GM23338 (cell line): Measurements from ENCODE around the gene CCDC146. TPM values are rescaled to one million over a fixed set of nuclear protein-coding genes. Genes with fewer than 3 reads are reported as not detected.
"Not testable (repeated sequence)": the region's sequence is repeated elsewhere in the genome, so short reads cannot be mapped to it uniquely, and the experiment has no call there.

ENCODE experiments used
- ATAC-seq: fragments of 200-7000 bp; cut with Tn5 transposase; 3 replicates; pipeline ENCODE4 v1.9.1; 2020
- DNase-seq: peaks from one replicate; pipeline ENCODE4 v3.0.0-alpha.2; 2015; ENCODE audit warnings: low spot score
- H2AFZ ChIP-seq: fragments of 200-600 bp; sonication (generic); 2 replicates; pipeline ENCODE4 v1.8.0; 2016; ENCODE audit warnings: antibody characterized with exemption, mild to moderate bottlenecking, moderate library complexity
- H3F3A ChIP-seq: fragments of 200-600 bp; sonication (generic); replicated peaks from 2 replicates; pipeline ENCODE4 v1.8.0; 2017; ENCODE audit warnings: antibody characterized with exemption, mixed run types, low read depth
- H3K27ac ChIP-seq: fragments of 200-600 bp; sonication (generic); 2 replicates; pipeline ENCODE4 v1.6.1; 2016; ENCODE audit warnings: low read depth
- H3K27me3 ChIP-seq: fragments of 200-600 bp; sonication (generic); 2 replicates; pipeline ENCODE4 v1.8.0; 2016; ENCODE audit warnings: mild to moderate bottlenecking, mixed run types, moderate library complexity; ENCODE audit not compliant: insufficient read depth
- H3K36me3 ChIP-seq: fragments of 200-600 bp; sonication (generic); 2 replicates; pipeline ENCODE4 v1.8.0; 2016; ENCODE audit warnings: mild to moderate bottlenecking; ENCODE audit not compliant: insufficient read depth
- H3K4me1 ChIP-seq: fragments of 200-600 bp; sonication (generic); 2 replicates; pipeline ENCODE4 v1.8.0; 2016; ENCODE audit warnings: mild to moderate bottlenecking, moderate library complexity; ENCODE audit not compliant: insufficient read depth
- H3K4me2 ChIP-seq: fragments of 200-600 bp; sonication (generic); 2 replicates; pipeline ENCODE4 v1.7.1; 2017; ENCODE audit warnings: mixed run types
- H3K4me3 ChIP-seq: fragments of 200-600 bp; sonication (generic); 2 replicates; pipeline ENCODE4 v1.6.1; 2016; ENCODE audit warnings: mixed run types
- H3K79me2 ChIP-seq: fragments of 200-600 bp; sonication (generic); replicated peaks from 2 replicates; pipeline ENCODE4 v1.8.0; 2017; ENCODE audit warnings: mild to moderate bottlenecking; ENCODE audit not compliant: insufficient read depth
- H3K9me2 ChIP-seq: fragments of 200-600 bp; sonication (generic); 2 replicates; pipeline ENCODE4 v1.8.0; 2017; ENCODE audit not compliant: insufficient read depth
- H4K20me1 ChIP-seq: fragments of 200-600 bp; sonication (generic); replicated peaks from 2 replicates; pipeline ENCODE4 v1.8.0; 2017; ENCODE audit warnings: mild to moderate bottlenecking; ENCODE audit not compliant: insufficient read depth
- H3K27ac Mint-ChIP-seq: 2 replicates; pipeline ENCODE4 v1.8.0; 2020; ENCODE audit warnings: inconsistent platforms, mild to moderate bottlenecking, moderate library complexity, mixed read lengths
- H3K27me3 Mint-ChIP-seq: 3 replicates; pipeline ENCODE4 v1.8.0; 2022; ENCODE audit warnings: low read depth, mild to moderate bottlenecking, moderate library complexity, mixed read lengths, inconsistent platforms; ENCODE audit not compliant: insufficient read depth, poor library complexity
- H3K36me3 Mint-ChIP-seq: 3 replicates; pipeline ENCODE4 v1.8.0; 2021; ENCODE audit warnings: low read depth, mild to moderate bottlenecking, inconsistent platforms, moderate library complexity, mixed read lengths
- H3K4me1 Mint-ChIP-seq: 3 replicates; pipeline ENCODE4 v1.8.0; 2020; ENCODE audit warnings: mild to moderate bottlenecking, inconsistent platforms, mixed read lengths
- H3K4me3 Mint-ChIP-seq: 3 replicates; pipeline ENCODE4 v1.8.0; 2021; ENCODE audit warnings: moderate library complexity, mild to moderate bottlenecking, inconsistent platforms, mixed read lengths
- H3K9me3 Mint-ChIP-seq: 3 replicates; pipeline ENCODE4 v1.8.0; 2020; ENCODE audit warnings: moderate library complexity, mild to moderate bottlenecking, inconsistent platforms, mixed read lengths
- CREB1 ChIP-seq: fragments of 250-450 bp; sonication (Bioruptor Pico); IDR thresholded peaks from 2 replicates; pipeline ENCODE4 v1.5.0; 2020; ENCODE audit warnings: low read depth, mild to moderate bottlenecking, moderate library complexity
- long read RNA-seq: library from polyadenylated mRNA; unstranded; transcript quantifications from one replicate; pipeline ENCODE4 v2.0.0, GENCODE V29; 2020; ENCODE audit not compliant: unreplicated experiment
- polyA plus RNA-seq: library from polyadenylated mRNA; unstranded; fragments of >200 nt; fragmentation: Nextera tagmentation; extraction: Ambion mirVana; gene quantifications from 2 replicates; pipeline ENCODE4 v1.2.1, GENCODE V29; 2016
- total RNA-seq: library from RNA; depleted of rRNA; stranded (reverse); fragments of >200 nt; shearing (Covaris generic); gene quantifications from 2 replicates; pipeline ENCODE4 v1.2.3, GENCODE V29; 2014; rRNA removed
- TF ChIP-seq, protein P1 (sequence below): IDR thresholded peaks from 2 replicates; pipeline ENCODE4 v1.6.1; 2016; ENCODE audit warnings: antibody characterized with exemption

CCDC146 gene, protein sequence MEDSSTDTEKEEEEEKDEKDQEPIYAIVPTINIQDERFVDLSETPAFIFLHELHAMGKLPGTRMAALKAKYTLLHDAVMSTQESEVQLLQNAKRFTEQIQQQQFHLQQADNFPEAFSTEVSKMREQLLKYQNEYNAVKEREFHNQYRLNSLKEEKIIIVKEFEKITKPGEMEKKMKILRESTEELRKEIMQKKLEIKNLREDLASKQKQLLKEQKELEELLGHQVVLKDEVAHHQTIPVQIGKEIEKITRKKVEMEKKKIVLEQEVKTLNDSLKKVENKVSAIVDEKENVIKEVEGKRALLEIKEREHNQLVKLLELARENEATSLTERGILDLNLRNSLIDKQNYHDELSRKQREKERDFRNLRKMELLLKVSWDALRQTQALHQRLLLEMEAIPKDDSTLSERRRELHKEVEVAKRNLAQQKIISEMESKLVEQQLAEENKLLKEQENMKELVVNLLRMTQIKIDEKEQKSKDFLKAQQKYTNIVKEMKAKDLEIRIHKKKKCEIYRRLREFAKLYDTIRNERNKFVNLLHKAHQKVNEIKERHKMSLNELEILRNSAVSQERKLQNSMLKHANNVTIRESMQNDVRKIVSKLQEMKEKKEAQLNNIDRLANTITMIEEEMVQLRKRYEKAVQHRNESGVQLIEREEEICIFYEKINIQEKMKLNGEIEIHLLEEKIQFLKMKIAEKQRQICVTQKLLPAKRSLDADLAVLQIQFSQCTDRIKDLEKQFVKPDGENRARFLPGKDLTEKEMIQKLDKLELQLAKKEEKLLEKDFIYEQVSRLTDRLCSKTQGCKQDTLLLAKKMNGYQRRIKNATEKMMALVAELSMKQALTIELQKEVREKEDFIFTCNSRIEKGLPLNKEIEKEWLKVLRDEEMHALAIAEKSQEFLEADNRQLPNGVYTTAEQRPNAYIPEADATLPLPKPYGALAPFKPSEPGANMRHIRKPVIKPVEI
- total RNA-seq (0.19 and 0.35 TPM in 2 replicates), polyA plus RNA-seq (0.74 and 0.87 TPM in 2 replicates)
- long read RNA-seq = 0 reads

DNA sequence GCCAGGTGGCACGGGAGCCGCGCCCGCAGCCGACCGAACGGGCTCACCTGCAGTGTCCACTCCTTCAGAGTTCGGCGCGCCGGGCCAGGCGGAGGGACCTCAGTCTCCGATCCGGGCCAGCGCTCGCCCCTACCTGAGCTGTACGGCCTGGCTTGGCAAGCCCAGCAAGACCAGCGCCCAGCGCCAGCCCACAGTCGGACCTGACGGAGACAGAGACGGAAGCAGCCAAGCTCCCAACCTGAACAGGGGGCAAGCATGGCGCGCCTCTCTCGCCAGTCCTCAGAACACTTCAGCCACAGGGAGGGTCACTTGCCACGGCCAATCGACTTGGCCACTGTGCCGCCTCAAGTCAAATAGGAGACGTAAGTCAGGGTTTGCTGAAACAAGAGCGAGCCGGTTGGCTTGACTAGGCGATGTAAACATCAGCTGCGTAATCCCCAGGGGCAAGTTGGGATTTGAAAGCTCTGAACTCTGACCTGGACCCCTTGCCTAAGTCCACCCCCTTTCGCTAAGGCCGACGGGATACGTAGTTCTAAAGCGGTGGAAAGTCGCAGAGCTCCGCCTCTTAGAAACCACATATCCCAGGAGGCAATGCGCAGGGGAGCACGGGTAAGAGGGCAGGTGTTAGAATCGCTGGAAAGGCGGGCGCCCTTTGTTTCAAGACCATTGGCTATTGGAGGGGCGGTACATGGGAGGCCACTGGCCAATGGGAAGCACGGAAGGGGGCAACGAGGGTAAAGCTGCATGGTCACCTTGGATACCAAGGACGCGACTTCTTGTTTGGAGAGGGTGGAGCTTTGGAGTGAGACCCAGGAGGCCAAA is at the start of gene CCDC146:
TSS of gene CCDC146 (plus strand) at position 756 of the 822 bp plus-strand sequence. CDS start 45,054 bp downstream, outside the sequence.
- H3K27ac Mint-ChIP-seq = peak within 1 kb of the TSS; percentile 80
- H3F3A ChIP-seq, H3K36me3 Mint-ChIP-seq, H3K4me1 Mint-ChIP-seq, H2AFZ ChIP-seq, H3K79me2 ChIP-seq, H3K36me3 ChIP-seq, H3K4me1 ChIP-seq, H3K27me3 ChIP-seq, H3K27me3 Mint-ChIP-seq, H3K27ac ChIP-seq, H4K20me1 ChIP-seq, H3K9me2 ChIP-seq, H3K9me3 Mint-ChIP-seq: not testable (repeated sequence)
- Histone ChIP-seq H3K4me3 (peak within 1 kb of the TSS; percentile 69), H3K4me2 (peak within 1 kb of the TSS; percentile 88)
- ATAC-seq (peak; percentile 96), DNase-seq (peak; percentile 100)
- TF ChIP-seq, protein P1, sequence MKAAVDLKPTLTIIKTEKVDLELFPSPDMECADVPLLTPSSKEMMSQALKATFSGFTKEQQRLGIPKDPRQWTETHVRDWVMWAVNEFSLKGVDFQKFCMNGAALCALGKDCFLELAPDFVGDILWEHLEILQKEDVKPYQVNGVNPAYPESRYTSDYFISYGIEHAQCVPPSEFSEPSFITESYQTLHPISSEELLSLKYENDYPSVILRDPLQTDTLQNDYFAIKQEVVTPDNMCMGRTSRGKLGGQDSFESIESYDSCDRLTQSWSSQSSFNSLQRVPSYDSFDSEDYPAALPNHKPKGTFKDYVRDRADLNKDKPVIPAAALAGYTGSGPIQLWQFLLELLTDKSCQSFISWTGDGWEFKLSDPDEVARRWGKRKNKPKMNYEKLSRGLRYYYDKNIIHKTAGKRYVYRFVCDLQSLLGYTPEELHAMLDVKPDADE = peak; percentile 97
- peak; percentile 64; the same call in 1 of the 2 replicates for TF ChIP-seq CREB1 (CRISPR knock-in tag)
- H3K4me3 Mint-ChIP-seq = peak within 1 kb of the TSS; percentile 88

- H3K4me3 ChIP-seq, H4K20me1 ChIP-seq, H3K4me3 Mint-ChIP-seq, H2AFZ ChIP-seq, H3K4me2 ChIP-seq, H3K4me1 Mint-ChIP-seq, H3K27me3 Mint-ChIP-seq, DNase-seq, H3K27me3 ChIP-seq, H3K4me1 ChIP-seq, H3K36me3 ChIP-seq, ATAC-seq, H3K27ac ChIP-seq, H3K9me2 ChIP-seq, H3K79me2 ChIP-seq, H3F3A ChIP-seq, H3K9me3 Mint-ChIP-seq, H3K27ac Mint-ChIP-seq: not testable (repeated sequence)
- H3K36me3 Mint-ChIP-seq = peaks cover 20% of the 10 kb centered on the region
These were observed 47.5 kb upstream of the CCDC146 start for GRCh38 chr7:77074786-77075396.

- not testable (repeated sequence) for H3K9me2 ChIP-seq, H3K27me3 Mint-ChIP-seq, H3K4me1 ChIP-seq, H3K27me3 ChIP-seq, H3K4me1 Mint-ChIP-seq, H3K27ac ChIP-seq, H2AFZ ChIP-seq, H3K36me3 ChIP-seq, H3K4me2 ChIP-seq, DNase-seq, H3K27ac Mint-ChIP-seq, H4K20me1 ChIP-seq, H3K4me3 Mint-ChIP-seq, H3K36me3 Mint-ChIP-seq, H3F3A ChIP-seq, H3K4me3 ChIP-seq, ATAC-seq, H3K79me2 ChIP-seq, H3K9me3 Mint-ChIP-seq
These were observed 45.4 kb upstream of the CCDC146 start for GRCh38 chr7:77077060-77077459.

DNA sequence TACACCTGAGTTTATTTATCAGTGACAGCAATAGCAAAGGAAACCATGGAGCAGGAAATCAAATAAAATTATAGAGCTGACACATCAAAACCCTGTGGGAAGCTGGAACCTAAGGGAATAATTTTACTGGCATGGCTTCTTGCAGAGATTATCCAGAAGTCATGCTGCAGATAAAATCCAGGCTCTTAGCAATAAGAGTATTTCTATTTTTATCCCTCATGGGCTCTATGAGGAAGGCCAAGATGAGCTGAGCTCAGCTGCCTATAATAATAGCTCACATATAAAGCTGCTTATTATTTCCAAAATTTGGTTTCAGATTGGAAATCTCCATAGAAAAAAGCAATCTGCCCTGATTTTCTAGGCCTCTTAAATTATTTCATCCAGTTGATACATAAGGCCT is 43.3 kb upstream of the CCDC146 start:
- not testable (repeated sequence) for H3K4me3 ChIP-seq, H3K27ac ChIP-seq, H3K4me3 Mint-ChIP-seq, H3K79me2 ChIP-seq, H2AFZ ChIP-seq, DNase-seq, H3K4me1 Mint-ChIP-seq, H3K36me3 Mint-ChIP-seq, H3K4me1 ChIP-seq, H3F3A ChIP-seq, H3K9me2 ChIP-seq, H3K4me2 ChIP-seq, H4K20me1 ChIP-seq, ATAC-seq, H3K27me3 Mint-ChIP-seq, H3K9me3 Mint-ChIP-seq, H3K27me3 ChIP-seq, H3K36me3 ChIP-seq, H3K27ac Mint-ChIP-seq

GRCh38 chr7:77079624-77080023 is 42.8 kb upstream of the CCDC146 start:
- H3K36me3 ChIP-seq, H3K4me1 Mint-ChIP-seq, H2AFZ ChIP-seq, H3K4me1 ChIP-seq, H3K27me3 ChIP-seq, H3K79me2 ChIP-seq, H4K20me1 ChIP-seq, DNase-seq, H3K4me3 ChIP-seq, H3F3A ChIP-seq, H3K27me3 Mint-ChIP-seq, H3K4me2 ChIP-seq, H3K9me2 ChIP-seq, H3K9me3 Mint-ChIP-seq, H3K4me3 Mint-ChIP-seq, ATAC-seq, H3K27ac Mint-ChIP-seq, H3K27ac ChIP-seq, H3K36me3 Mint-ChIP-seq: not testable (repeated sequence)
